ENCODE data around the gene MBOAT7. TPM values are rescaled to one million over a fixed set of nuclear protein-coding genes. Genes with fewer than 3 reads are reported as not detected.

The MBOAT7 gene
- total and polyA plus RNA-seq, 2 of the 4 experiments (the other 2 are of a cell fraction), result 11.3 to 121 TPM

GRCh38 chr19:54231077-54231931, 41.9 kb upstream of the MBOAT7 start (continued):
- TF ChIP-seq ELK1 (IDR thresholded peaks at IDR 0.05; ENCODE audit: borderline replicate concordance, low read depth, low read length), result no peak
- TF ChIP-seq RCOR1 (IDR thresholded peaks at IDR 0.05; ENCODE audit: insufficient replicate concordance, low read length), result no peak
- no peak for TF ChIP-seq MAFK (IDR thresholded peaks at IDR 0.05; ENCODE audit: low read depth, low read length)
- no peak for TF ChIP-seq FOS (IDR thresholded peaks at IDR 0.05; ENCODE audit: low read depth, low read length)
- TF ChIP-seq SMC3 (IDR thresholded peaks at IDR 0.05; ENCODE audit: low read depth, low read length), result peak; percentile 89
- TF ChIP-seq CEBPB (IDR thresholded peaks at IDR 0.05; ENCODE audit: low read depth, low read length), result no peak
- no peak for TF ChIP-seq CHD1 (IDR thresholded peaks at IDR 0.05; ENCODE audit: low read depth, low read length)
- TF ChIP-seq POLR2A (IDR thresholded peaks at IDR 0.05; ENCODE audit: low read depth, low read length), result no peak

All from IMR-90 (cell line).